DND-41 (cell line): ENCODE results near the gene TACR1.

Source experiments
- ATAC-seq: fragments of 200-7000 bp; cut with Tn5 transposase; 3 replicates; pipeline ENCODE4 v1.9.1; 2021; ENCODE audit warnings: low read depth; ENCODE audit not compliant: insufficient read depth
- DNase-seq: peaks from one replicate; pipeline ENCODE4 v3.0.0-alpha.2; 2020
- H2AFZ ChIP-seq: 2 replicates; pipeline ENCODE4 v1.6.0; 2012; ENCODE audit warnings: low read depth, low read length
- H3K27ac ChIP-seq: 2 replicates; pipeline ENCODE4 v1.5.1; 2012; ENCODE audit warnings: low read length, inconsistent platforms
- H3K27me3 ChIP-seq: fragments of 200-600 bp; sonication (generic); 2 replicates; pipeline ENCODE4 v1.6.0; 2012; ENCODE audit warnings: low read length, mild to moderate bottlenecking, inconsistent platforms; ENCODE audit not compliant: insufficient read depth, poor library complexity
- H3K36me3 ChIP-seq: 2 replicates; pipeline ENCODE4 v1.5.1; 2012; ENCODE audit warnings: low read length, inconsistent platforms; ENCODE audit not compliant: insufficient read depth
- H3K4me1 ChIP-seq: 2 replicates; pipeline ENCODE4 v1.5.1; 2012; ENCODE audit warnings: mild to moderate bottlenecking, low read length; ENCODE audit not compliant: insufficient read depth
- H3K4me2 ChIP-seq: 2 replicates; pipeline ENCODE4 v1.6.0; 2012; ENCODE audit warnings: mild to moderate bottlenecking, moderate library complexity, low read length, inconsistent platforms; ENCODE audit not compliant: insufficient read depth
- H3K4me3 ChIP-seq, 2 experiments: fragments of 200-600 bp in 1 of 2; shearing (Covaris generic) in 1 of 2; 2 replicates each; pipeline ENCODE4 v1.5.1; 2012 to 2016; ENCODE audit warnings: inconsistent platforms in 2 of 2, low read length in 2 of 2, mild to moderate bottlenecking in 2 of 2, low read depth in 1 of 2, moderate library complexity in 1 of 2
- H3K79me2 ChIP-seq: 2 replicates; pipeline ENCODE4 v1.6.0; 2012; ENCODE audit warnings: low read length, inconsistent platforms; ENCODE audit not compliant: insufficient read depth
- H3K9ac ChIP-seq: 2 replicates; pipeline ENCODE4 v1.6.0; 2012; ENCODE audit warnings: low read depth, mild to moderate bottlenecking, inconsistent platforms, low read length, moderate library complexity
- H3K9me3 ChIP-seq: 2 replicates; pipeline ENCODE4 v1.5.1; 2012; ENCODE audit warnings: low read length, moderate library complexity, mild to moderate bottlenecking, inconsistent platforms; ENCODE audit not compliant: insufficient read depth, severe bottlenecking
- H4K20me1 ChIP-seq: 2 replicates; pipeline ENCODE4 v1.6.0; 2012; ENCODE audit warnings: low read length; ENCODE audit not compliant: insufficient read depth
- CTCF ChIP-seq: IDR thresholded peaks from 2 replicates; pipeline ENCODE4 v1.5.1; 2012; ENCODE audit warnings: borderline replicate concordance, low read length, moderate library complexity, mild to moderate bottlenecking; ENCODE audit not compliant: poor library complexity, severe bottlenecking; ENCODE audit errors: extremely low read depth
- EZH2 ChIP-seq: IDR thresholded peaks from 3 replicates; pipeline ENCODE4 v1.6.1; 2012; ENCODE audit warnings: borderline replicate concordance, low read depth, mild to moderate bottlenecking, moderate library complexity, low read length, inconsistent platforms; ENCODE audit not compliant: severe bottlenecking

TACR1 gene

GRCh38 chr2:75139171-75139570 is 60.1 kb downstream of the TACR1 start:
- Histone ChIP-seq H3K36me3 (no peaks in the 10 kb centered on the region), H3K27me3 (no peaks in the 10 kb centered on the region)
- TF ChIP-seq EZH2 (no peak), CTCF (no peak)

GRCh38 chr2:75138528-75138927 is 60.8 kb downstream of the TACR1 start:
- Histone ChIP-seq H3K4me3 (no peak overlapping the region), H3K4me1 (no peaks in the 10 kb centered on the region)

More at GRCh38 chr2:75139171-75139570, 60.1 kb downstream of the TACR1 start:
- Histone ChIP-seq H3K79me2 (no peaks in the 10 kb centered on the region), H3K27ac (no peak overlapping the region), H3K4me2 (no peak overlapping the region), H3K9ac (no peak overlapping the region), H3K4me3 (no peak overlapping the region), H2AFZ (no peak overlapping the region), H4K20me1 (no peaks in the 10 kb centered on the region), H3K4me1 (no peaks in the 10 kb centered on the region), H3K9me3 (no peaks in the 10 kb centered on the region)
- ATAC-seq (no peak), DNase-seq (no peak)

GRCh38 chr2:75135776-75136400 is 63.4 kb downstream of the TACR1 start:
- Histone ChIP-seq H3K4me3 (no peak overlapping the region), H3K9ac (no peak overlapping the region), H3K27ac (no peak overlapping the region), H3K36me3 (no peaks in the 10 kb centered on the region), H2AFZ (no peak overlapping the region), H3K4me2 (no peak overlapping the region), H3K79me2 (no peaks in the 10 kb centered on the region), H3K4me1 (no peaks in the 10 kb centered on the region), H3K27me3 (no peaks in the 10 kb centered on the region), H3K9me3 (no peaks in the 10 kb centered on the region), H4K20me1 (no peaks in the 10 kb centered on the region)
- TF ChIP-seq CTCF (no peak), EZH2 (no peak)
- DNase-seq (no peak), ATAC-seq (no peak)

More at GRCh38 chr2:75138528-75138927, 60.8 kb downstream of the TACR1 start:
- no peak overlapping the region for H3K4me2 ChIP-seq
- H3K27ac ChIP-seq, result no peak overlapping the region
- DNase-seq (no peak), ATAC-seq (no peak)
- no peaks in the 10 kb centered on the region for H3K79me2 ChIP-seq
- H2AFZ ChIP-seq, result no peak overlapping the region
- H3K27me3 ChIP-seq, result no peaks in the 10 kb centered on the region
- H4K20me1 ChIP-seq, result no peaks in the 10 kb centered on the region
- no peak overlapping the region for H3K9ac ChIP-seq
- TF ChIP-seq EZH2 (no peak), CTCF (no peak)
- H3K9me3 ChIP-seq, result no peaks in the 10 kb centered on the region
- no peaks in the 10 kb centered on the region for H3K36me3 ChIP-seq
